ENCODE measurements around the gene SAP30BP.

DNA sequence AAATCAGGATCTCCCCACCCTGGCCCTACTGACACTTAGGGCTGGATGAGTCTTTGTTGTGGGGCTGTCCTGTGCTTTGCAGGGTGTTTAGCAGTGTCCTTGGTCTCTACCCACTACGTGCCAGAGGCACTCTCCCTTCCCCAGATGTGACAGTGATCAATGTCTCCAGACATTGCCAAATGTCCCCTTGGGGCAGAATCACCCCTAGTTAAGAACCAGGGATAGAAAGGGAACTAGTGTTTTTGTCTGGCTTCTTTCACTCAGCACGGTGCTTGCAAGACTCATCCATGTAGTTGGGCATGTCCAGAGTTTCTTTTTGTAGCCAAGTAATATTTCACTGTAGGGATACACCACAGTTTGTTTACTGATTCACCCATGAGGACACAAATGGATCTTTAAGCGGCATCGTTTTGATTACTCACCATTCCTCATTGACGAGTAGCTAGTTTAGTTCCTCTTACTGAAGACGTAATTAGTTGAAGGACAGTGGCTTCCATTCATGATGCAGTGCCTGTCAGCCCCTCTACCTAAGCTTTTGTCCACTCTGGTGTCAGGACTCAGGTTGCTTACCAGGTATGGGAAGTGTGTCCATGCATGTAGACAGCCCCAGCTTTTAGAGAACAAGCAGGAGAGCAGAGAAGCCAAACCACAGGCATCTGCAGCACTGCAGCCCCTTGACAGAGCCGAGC, 28.1 kb downstream of the SAP30BP start:
- TF ChIP-seq, protein P1, sequence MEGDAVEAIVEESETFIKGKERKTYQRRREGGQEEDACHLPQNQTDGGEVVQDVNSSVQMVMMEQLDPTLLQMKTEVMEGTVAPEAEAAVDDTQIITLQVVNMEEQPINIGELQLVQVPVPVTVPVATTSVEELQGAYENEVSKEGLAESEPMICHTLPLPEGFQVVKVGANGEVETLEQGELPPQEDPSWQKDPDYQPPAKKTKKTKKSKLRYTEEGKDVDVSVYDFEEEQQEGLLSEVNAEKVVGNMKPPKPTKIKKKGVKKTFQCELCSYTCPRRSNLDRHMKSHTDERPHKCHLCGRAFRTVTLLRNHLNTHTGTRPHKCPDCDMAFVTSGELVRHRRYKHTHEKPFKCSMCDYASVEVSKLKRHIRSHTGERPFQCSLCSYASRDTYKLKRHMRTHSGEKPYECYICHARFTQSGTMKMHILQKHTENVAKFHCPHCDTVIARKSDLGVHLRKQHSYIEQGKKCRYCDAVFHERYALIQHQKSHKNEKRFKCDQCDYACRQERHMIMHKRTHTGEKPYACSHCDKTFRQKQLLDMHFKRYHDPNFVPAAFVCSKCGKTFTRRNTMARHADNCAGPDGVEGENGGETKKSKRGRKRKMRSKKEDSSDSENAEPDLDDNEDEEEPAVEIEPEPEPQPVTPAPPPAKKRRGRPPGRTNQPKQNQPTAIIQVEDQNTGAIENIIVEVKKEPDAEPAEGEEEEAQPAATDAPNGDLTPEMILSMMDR (IDR thresholded peaks at IDR 0.05), result no peak
- TF ChIP-seq POLR2AphosphoS5 (IDR thresholded peaks at IDR 0.05) (peak in 1 of 3 donors; percentile 58), POLR2A (IDR thresholded peaks at IDR 0.05) (no peak), EP300 (IDR thresholded peaks at IDR 0.05) (no peak)

All from suprapubic skin (tissue), 4 donors.